ENCODE measurements around the gene TCF25.
A peak's percentile ranks its signal among the peaks of the same experiment; 100 is the strongest.
"Not testable (repeated sequence)": the region's sequence is repeated elsewhere in the genome, so short reads cannot be mapped to it uniquely, and the experiment has no call there.

The TCF25 gene

GRCh38 chr16:89913408-89914387, 40.3 kb downstream of the TCF25 start:
- peaks cover 26% of the 10 kb centered on the region for H3K36me3 ChIP-seq (ENCODE audit: control insufficient read depth, insufficient read depth, low read length)
- DNase-seq (ENCODE audit: extremely low read depth, insufficient read length), result no peak

GRCh38 chr16:89914642-89915285, 41.4 kb downstream of the TCF25 start:
- H3K27me3 ChIP-seq (replicated peaks; ENCODE audit: control insufficient read depth, insufficient read depth, low read length); DNase-seq (ENCODE audit: extremely low read depth, insufficient read length); H3K4me3 ChIP-seq (replicated peaks; ENCODE audit: low read depth, low read length): not testable (repeated sequence)
- H3K36me3 ChIP-seq (ENCODE audit: control insufficient read depth, insufficient read depth, low read length), result peaks cover 21% of the 10 kb centered on the region

More at GRCh38 chr16:89913408-89914387, 40.3 kb downstream of the TCF25 start:
- Histone ChIP-seq H3K4me3 (replicated peaks; ENCODE audit: low read depth, low read length) (no peak overlapping the region), H3K27me3 (replicated peaks; ENCODE audit: control insufficient read depth, insufficient read depth, low read length) (no peaks in the 10 kb centered on the region)
- TF ChIP-seq CTCF (IDR thresholded peaks at IDR 0.05; ENCODE audit: insufficient read depth, low read length, poor library complexity, severe bottlenecking), result no peak

GRCh38 chr16:89915303-89916232, 42.2 kb downstream of the TCF25 start:
- Histone ChIP-seq H3K27me3 (replicated peaks; ENCODE audit: control insufficient read depth, insufficient read depth, low read length) (no peaks in the 10 kb centered on the region; the same call in 1 of the 2 replicates), H3K36me3 (ENCODE audit: control insufficient read depth, insufficient read depth, low read length) (peaks cover 16% of the 10 kb centered on the region), H3K4me3 (replicated peaks; ENCODE audit: low read depth, low read length) (no peak overlapping the region)
- no peak for TF ChIP-seq CTCF (IDR thresholded peaks at IDR 0.05; ENCODE audit: insufficient read depth, low read length, poor library complexity, severe bottlenecking)
- DNase-seq (ENCODE audit: extremely low read depth, insufficient read length), result no peak

GRCh38 chr16:89917773-89918452, 44.5 kb downstream of the TCF25 start:
- Histone ChIP-seq H3K27me3 (replicated peaks; ENCODE audit: control insufficient read depth, insufficient read depth, low read length) (no peaks in the 10 kb centered on the region; the same call in 1 of the 2 replicates), H3K4me3 (replicated peaks; ENCODE audit: low read depth, low read length) (peak overlapping the region; percentile 43), H3K36me3 (ENCODE audit: control insufficient read depth, insufficient read depth, low read length) (peaks cover 2% of the 10 kb centered on the region)
- TF ChIP-seq CTCF (IDR thresholded peaks at IDR 0.05; ENCODE audit: insufficient read depth, low read length, poor library complexity, severe bottlenecking), result no peak
- peak; percentile 90 for DNase-seq (ENCODE audit: extremely low read depth, insufficient read length)

GRCh38 chr16:89918453-89919347, 45.3 kb downstream of the TCF25 start, which contains the start of gene MC1R:
MC1R (plus strand) TSS chr16:89918862; CDS start chr16:89919259, 397 bp downstream.
- DNase-seq (ENCODE audit: extremely low read depth, insufficient read length), result peak; percentile 71
- Histone ChIP-seq H3K27me3 (replicated peaks; ENCODE audit: control insufficient read depth, insufficient read depth, low read length) (no peaks in the 10 kb centered on the region; the same call in 1 of the 2 replicates), H3K36me3 (ENCODE audit: control insufficient read depth, insufficient read depth, low read length) (no peaks in the 10 kb centered on the region; the same call in 1 of the 2 replicates), H3K4me3 (replicated peaks; ENCODE audit: low read depth, low read length) (peak within 1 kb of the TSS; percentile 43)
- TF ChIP-seq CTCF (IDR thresholded peaks at IDR 0.05; ENCODE audit: insufficient read depth, low read length, poor library complexity, severe bottlenecking), result peak; percentile 65

Measured in GM06990 (cell line).